ENCODE results near the gene SETBP1.

GRCh38 chr18:44959013-44959412 lies 278.3 kb downstream of the SETBP1 start:
- TF ChIP-seq CTCF (conservative IDR thresholded peaks at IDR 0.05; ENCODE audit: low read depth, low read length) (no peak), POLR2A (IDR thresholded peaks at IDR 0.05; ENCODE audit: low read depth, low read length) (no peak)
- TF ChIP-seq, protein P1, sequence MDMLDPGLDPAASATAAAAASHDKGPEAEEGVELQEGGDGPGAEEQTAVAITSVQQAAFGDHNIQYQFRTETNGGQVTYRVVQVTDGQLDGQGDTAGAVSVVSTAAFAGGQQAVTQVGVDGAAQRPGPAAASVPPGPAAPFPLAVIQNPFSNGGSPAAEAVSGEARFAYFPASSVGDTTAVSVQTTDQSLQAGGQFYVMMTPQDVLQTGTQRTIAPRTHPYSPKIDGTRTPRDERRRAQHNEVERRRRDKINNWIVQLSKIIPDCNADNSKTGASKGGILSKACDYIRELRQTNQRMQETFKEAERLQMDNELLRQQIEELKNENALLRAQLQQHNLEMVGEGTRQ (IDR thresholded peaks at IDR 0.05; ENCODE audit: low read depth, low read length) = no peak

Data from IMR-90 (cell line).